ENCODE data around the gene SGPL1. TPM values are rescaled to one million over a fixed set of nuclear protein-coding genes. Genes with fewer than 3 reads are reported as not detected.
"Not testable (repeated sequence)": the region's sequence is repeated elsewhere in the genome, so short reads cannot be mapped to it uniquely, and the experiment has no call there.

The SGPL1 gene, protein sequence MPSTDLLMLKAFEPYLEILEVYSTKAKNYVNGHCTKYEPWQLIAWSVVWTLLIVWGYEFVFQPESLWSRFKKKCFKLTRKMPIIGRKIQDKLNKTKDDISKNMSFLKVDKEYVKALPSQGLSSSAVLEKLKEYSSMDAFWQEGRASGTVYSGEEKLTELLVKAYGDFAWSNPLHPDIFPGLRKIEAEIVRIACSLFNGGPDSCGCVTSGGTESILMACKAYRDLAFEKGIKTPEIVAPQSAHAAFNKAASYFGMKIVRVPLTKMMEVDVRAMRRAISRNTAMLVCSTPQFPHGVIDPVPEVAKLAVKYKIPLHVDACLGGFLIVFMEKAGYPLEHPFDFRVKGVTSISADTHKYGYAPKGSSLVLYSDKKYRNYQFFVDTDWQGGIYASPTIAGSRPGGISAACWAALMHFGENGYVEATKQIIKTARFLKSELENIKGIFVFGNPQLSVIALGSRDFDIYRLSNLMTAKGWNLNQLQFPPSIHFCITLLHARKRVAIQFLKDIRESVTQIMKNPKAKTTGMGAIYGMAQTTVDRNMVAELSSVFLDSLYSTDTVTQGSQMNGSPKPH
- 10 to 100 TPM; 16.2 to 21.1 (median 17.7) TPM for polyA plus RNA-seq (ENCODE audit: low read depth in 6 of 6)

- Mint-ChIP-seq H3K4me1 (peaks cover 26 to 37% (median 29%) of the 10 kb centered on the region in 3 donors), H3K27ac (peak within 1 kb of the TSS; percentile 78 to 98 (median 96)), H3K4me3 (peak within 1 kb of the TSS; percentile 80 to 97 (median 94)), H3K9me3 (no peaks in the 10 kb centered on the region), H3K27me3 (no peaks in the 10 kb centered on the region), H3K36me3 (peaks cover 0 to 4% of the 10 kb centered on the region in 2 donors)
- DNase-seq (peak; percentile 85), ATAC-seq (ENCODE audit: low read depth in 2 of 2) (peak; percentile 86 to 93)
Observed at GRCh38 chr10:70815504-70816219, at the start of gene SGPL1. Gene SGPL1 (plus strand): TSS chr10:70815948. CDS start chr10:70816854, 906 bp downstream.

- not testable (repeated sequence) for H3K4me1 Mint-ChIP-seq; ATAC-seq (ENCODE audit: low read depth in 2 of 2); DNase-seq; H3K27me3 Mint-ChIP-seq; H3K27ac Mint-ChIP-seq
- Mint-ChIP-seq H3K9me3 (peaks cover 8 to 23% (median 17%) of the 10 kb centered on the region in 7 donors), H3K4me3 (peak overlapping the region in 1 of 8 donors; percentile 9), H3K36me3 (peaks cover 0 to 12% of the 10 kb centered on the region in 2 donors)
Observed at GRCh38 chr10:70768026-70768685, 47.6 kb upstream of the SGPL1 start.

DNA sequence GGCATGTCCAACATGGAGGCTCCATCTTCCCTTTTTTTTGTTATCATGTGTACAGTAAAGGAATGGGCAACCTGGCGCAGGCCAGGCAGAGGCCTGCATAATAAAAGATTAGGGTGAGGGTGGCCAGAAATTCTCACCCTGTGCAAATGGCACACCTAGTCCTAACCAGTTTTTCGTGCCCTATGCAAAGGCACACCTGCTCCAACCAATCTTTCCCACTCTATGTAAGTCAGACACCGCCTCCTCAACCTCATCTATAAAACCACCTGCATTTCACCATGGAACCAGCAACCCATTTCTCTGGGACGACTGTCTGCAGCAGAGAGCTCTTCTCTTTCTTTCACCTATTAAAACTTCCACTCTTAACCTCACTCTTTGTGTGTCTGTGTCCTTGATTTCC, 46.6 kb upstream of the SGPL1 start:
- Mint-ChIP-seq H3K9me3 (peaks cover 8 to 23% (median 17%) of the 10 kb centered on the region in 7 donors), H3K4me3 (no peak overlapping the region), H3K4me1 (no peaks in the 10 kb centered on the region), H3K36me3 (peaks cover 0 to 12% of the 10 kb centered on the region in 2 donors), H3K27ac (no peak overlapping the region), H3K27me3 (peaks cover 0 to 8% (median 4%) of the 10 kb centered on the region in 3 donors)
- ATAC-seq (ENCODE audit: low read depth in 2 of 2) = no peak
- no peak for DNase-seq

DNA sequence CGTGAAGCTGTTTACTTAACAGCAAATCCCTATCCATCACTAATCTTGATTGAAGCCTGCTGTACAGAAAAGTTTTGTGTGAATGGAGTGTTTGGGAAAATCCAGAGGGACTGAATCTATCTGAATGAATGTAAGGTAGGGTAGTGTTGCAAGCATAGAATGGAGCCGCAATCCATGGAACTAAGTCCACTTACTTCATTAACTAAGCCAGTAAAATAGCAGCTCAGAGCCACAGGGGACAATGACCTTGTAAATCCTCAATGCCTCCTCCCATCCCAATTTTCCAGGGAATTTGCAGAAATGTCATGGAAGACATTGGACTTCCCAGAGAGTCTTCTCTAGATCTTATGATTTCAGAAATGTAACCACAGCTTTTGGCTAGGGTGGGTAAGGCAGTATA, 45.7 kb upstream of the SGPL1 start:
- Mint-ChIP-seq H3K27ac (no peak overlapping the region), H3K9me3 (peaks cover 7 to 22% (median 16%) of the 10 kb centered on the region in 7 donors), H3K4me1 (no peaks in the 10 kb centered on the region), H3K4me3 (no peak overlapping the region), H3K36me3 (peaks cover 0 to 9% of the 10 kb centered on the region in 2 donors), H3K27me3 (peaks cover 0 to 8% (median 4%) of the 10 kb centered on the region in 3 donors)
- ATAC-seq (ENCODE audit: low read depth in 2 of 2) (no peak), DNase-seq (no peak)

DNA sequence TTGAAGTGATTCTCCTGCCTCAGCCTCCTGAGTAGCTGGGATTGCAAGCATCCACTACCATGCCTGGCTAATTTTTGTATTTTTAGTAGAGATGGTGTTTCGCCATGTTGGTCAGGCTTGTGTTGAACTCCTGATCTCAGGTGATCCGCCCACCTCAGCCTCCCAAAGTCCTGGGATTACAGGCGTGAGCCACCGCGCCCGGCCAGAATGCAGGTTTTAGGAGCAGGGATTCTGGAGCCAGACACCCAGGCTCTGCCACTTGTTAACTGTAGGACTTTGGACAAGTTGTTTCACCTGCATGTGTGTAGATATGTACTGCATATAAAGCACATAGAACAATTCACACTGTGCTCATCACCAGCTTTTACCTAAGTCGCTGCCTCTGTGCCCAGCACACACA, 45.2 kb upstream of the SGPL1 start:
- not testable (repeated sequence) for ATAC-seq (ENCODE audit: low read depth in 2 of 2); DNase-seq; H3K27me3 Mint-ChIP-seq; H3K27ac Mint-ChIP-seq; H3K4me3 Mint-ChIP-seq; H3K4me1 Mint-ChIP-seq; H3K36me3 Mint-ChIP-seq
- peaks cover 3 to 16% (median 11%) of the 10 kb centered on the region in 7 donors for H3K9me3 Mint-ChIP-seq

DNA sequence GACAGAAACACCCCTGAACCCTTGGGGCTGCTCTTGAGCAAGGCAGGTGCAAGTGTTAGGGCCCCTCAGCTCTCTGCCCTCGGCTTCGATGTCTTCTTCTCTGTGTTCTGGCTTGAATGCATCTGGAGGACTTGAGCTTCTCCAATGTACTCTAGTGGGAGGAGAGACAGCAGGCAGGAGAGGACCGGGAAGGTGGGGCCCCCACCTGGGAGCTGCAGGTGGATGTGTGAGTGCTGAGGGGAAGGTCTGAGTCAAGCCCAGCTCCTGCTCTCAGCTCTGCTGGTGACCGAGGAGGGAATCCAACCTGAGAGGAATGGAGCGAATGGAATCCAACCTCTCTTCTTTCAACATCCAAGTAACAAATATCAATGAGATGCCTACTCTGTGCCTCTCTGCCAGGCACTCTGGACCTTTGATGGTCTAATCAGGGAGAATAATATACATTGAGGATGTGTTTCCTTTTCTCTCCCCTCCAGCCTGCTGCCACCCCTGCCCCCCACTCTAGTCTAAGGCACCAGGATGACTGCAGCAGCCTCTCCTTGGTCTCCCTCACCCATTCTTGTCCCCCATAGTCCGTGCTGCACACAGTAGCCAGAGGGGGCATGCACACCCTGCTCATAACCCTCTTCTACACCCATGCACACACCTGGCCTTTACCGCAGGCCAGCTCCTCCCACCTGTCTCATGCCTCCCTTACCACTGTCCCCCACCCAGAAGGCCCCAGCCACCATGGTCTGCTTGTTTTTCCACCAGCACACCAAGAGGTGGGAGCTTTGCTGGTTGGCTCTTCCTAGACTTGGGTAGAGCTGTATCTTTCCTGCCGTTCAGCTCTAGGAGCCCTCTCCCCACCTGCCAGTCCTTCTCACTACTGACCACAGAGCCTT, 44.2 kb upstream of the SGPL1 start:
- H3K27me3 Mint-ChIP-seq = peaks cover 0 to 8% (median 4%) of the 10 kb centered on the region in 3 donors
- ATAC-seq (ENCODE audit: low read depth in 2 of 2) (no peak), DNase-seq (no peak)
- no peak overlapping the region for H3K4me3 Mint-ChIP-seq
- H3K27ac Mint-ChIP-seq = no peak overlapping the region
- no peaks in the 10 kb centered on the region for H3K36me3 Mint-ChIP-seq
- H3K4me1 Mint-ChIP-seq = no peaks in the 10 kb centered on the region
- peaks cover 0 to 6% (median 5%) of the 10 kb centered on the region in 7 donors for H3K9me3 Mint-ChIP-seq

- Mint-ChIP-seq H3K36me3 (no peaks in the 10 kb centered on the region), H3K27ac (no peak overlapping the region)
Observed at GRCh38 chr10:70772627-70773026, 43.1 kb upstream of the SGPL1 start.

GRCh38 chr10:70773461-70773860, 42.3 kb upstream of the SGPL1 start:
- Mint-ChIP-seq H3K27ac (no peak overlapping the region), H3K27me3 (peaks cover 0 to 4% (median 0%) of the 10 kb centered on the region in 3 donors), H3K9me3 (no peaks in the 10 kb centered on the region), H3K4me1 (no peaks in the 10 kb centered on the region), H3K36me3 (no peaks in the 10 kb centered on the region), H3K4me3 (no peak overlapping the region)
- DNase-seq (no peak), ATAC-seq (ENCODE audit: low read depth in 2 of 2) (no peak)

More at GRCh38 chr10:70772627-70773026, 43.1 kb upstream of the SGPL1 start:
- Mint-ChIP-seq H3K27me3 (peaks cover 0 to 4% (median 0%) of the 10 kb centered on the region in 3 donors), H3K4me1 (no peaks in the 10 kb centered on the region), H3K9me3 (no peaks in the 10 kb centered on the region), H3K4me3 (no peak overlapping the region)
- no peak for DNase-seq
- no peak for ATAC-seq (ENCODE audit: low read depth in 2 of 2)

DNA sequence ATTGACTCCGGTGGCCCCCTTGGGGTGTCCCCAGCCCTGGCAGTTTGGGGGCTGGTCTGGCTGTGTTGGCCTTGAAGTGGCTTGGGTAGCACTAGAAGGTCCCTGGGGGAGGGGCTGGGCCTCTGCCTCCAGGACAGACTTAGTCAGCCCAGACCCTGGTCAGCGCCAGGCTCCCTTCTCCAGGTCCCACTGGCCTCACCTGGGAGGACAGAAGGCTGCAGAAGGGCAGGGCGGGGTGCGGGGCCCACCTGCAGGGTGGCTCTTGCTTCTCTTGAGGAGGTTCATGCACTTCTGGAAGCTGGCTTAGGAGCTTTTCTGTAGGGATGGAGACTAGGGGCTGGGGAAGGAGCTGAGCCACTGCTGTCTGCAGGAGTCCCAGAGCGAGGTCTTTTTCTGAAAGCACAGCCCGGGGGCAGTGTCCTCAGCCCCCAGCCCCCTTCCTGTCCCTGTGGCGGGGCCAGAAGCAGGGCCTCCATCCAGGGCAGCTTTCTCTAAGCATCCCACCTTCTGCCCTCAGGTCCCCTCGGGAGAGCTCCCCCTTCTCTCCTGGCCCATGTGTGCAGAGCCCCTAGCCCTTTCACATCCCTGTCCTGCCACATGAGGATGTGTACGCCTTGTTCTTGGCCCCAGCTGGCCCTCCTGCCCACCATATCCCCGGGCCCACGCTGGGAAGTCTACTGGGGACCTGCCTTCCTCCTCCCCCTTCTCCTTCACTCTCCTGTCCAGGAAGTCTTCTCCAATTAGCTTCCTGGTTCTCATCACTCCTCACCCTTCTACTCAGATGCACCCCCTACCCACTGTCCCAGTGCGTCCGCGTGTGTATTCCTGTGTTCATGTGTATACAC, 41.6 kb upstream of the SGPL1 start:
- Mint-ChIP-seq H3K27me3 (peaks cover 0 to 3% (median 0%) of the 10 kb centered on the region in 3 donors), H3K4me1 (no peaks in the 10 kb centered on the region), H3K9me3 (no peaks in the 10 kb centered on the region), H3K36me3 (no peaks in the 10 kb centered on the region), H3K4me3 (no peak overlapping the region), H3K27ac (no peak overlapping the region)
- no peak for DNase-seq
- no peak for ATAC-seq (ENCODE audit: low read depth in 2 of 2)

DNA sequence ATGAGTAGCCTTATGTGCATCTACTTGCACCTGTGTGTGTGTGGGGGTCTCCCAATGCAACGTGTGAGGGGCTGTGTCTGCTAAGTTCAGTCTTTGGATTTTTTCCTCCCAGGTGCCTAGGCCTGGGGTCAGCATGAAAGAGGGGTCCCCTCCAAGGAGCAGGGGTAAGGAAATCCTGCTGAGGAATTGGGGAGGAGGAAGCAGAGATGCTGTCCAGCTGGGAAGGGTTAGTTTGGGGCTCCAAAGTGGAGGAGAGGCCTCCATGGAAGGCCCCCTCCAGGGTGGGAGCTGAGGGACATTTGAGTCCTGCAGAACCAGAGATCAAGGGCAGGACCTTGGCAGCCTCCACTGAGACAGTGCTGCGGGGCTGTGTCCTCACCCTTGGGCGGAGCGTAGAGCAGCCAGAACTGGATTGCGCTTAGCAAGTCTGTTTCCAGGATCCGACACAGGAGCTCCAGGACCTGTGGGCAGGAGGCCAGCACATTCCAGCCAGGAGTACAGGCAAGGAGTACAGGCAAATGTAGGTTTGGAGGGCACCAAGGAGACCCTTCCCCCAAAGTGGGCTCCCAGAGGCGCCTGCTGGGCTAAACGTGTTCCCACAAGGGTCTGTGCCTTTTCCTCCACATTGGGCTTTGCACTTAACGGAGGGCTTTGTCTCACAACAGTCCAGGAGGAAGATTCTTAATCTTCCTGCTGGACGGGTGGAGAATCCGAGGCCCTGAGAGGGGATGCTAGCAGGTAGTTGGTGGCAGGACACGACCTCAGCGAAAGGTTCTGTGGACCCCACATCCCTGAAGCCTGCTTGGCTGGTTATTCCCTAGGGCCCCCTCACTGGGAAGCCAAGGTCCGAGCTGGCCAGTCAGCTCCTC, 40.7 kb upstream of the SGPL1 start:
- DNase-seq (no peak), ATAC-seq (ENCODE audit: low read depth in 2 of 2) (no peak)
- H3K36me3 Mint-ChIP-seq = no peaks in the 10 kb centered on the region
- H3K4me1 Mint-ChIP-seq = no peaks in the 10 kb centered on the region
- H3K27ac Mint-ChIP-seq = no peak overlapping the region
- H3K4me3 Mint-ChIP-seq = no peak overlapping the region
- H3K9me3 Mint-ChIP-seq = no peaks in the 10 kb centered on the region
- no peaks in the 10 kb centered on the region for H3K27me3 Mint-ChIP-seq
